ENCODE results near the gene FAM162A. TPM values are rescaled to one million over a fixed set of nuclear protein-coding genes. Genes with fewer than 3 reads are reported as not detected.
"Not testable (repeated sequence)": the region's sequence is repeated elsewhere in the genome, so short reads cannot be mapped to it uniquely, and the experiment has no call there.

FAM162A gene
- total RNA-seq, 1 donor from 2014 or later = 31.2 TPM

DNA sequence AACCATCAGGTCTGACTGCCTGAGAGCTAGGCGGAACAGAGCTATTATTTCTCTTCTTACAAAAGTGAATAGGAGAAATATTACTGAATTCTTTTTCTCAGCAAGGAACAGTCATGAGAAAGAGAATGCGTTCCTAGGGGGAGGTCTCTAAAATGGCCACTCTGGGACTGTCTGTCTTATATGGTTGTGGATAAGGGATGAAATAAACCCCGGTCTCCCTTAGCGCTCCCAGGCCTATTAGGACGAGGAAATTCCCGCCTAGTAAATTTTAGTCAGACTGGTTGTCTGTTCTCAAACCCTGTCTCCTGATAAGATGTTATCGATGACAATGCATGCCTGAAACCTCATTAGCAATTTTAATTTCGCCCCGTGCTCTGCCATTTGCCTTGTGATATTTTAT is 52.0 kb downstream of the FAM162A start:
- no peak for DNase-seq (ENCODE audit: low read depth)
- TF ChIP-seq, protein P1, sequence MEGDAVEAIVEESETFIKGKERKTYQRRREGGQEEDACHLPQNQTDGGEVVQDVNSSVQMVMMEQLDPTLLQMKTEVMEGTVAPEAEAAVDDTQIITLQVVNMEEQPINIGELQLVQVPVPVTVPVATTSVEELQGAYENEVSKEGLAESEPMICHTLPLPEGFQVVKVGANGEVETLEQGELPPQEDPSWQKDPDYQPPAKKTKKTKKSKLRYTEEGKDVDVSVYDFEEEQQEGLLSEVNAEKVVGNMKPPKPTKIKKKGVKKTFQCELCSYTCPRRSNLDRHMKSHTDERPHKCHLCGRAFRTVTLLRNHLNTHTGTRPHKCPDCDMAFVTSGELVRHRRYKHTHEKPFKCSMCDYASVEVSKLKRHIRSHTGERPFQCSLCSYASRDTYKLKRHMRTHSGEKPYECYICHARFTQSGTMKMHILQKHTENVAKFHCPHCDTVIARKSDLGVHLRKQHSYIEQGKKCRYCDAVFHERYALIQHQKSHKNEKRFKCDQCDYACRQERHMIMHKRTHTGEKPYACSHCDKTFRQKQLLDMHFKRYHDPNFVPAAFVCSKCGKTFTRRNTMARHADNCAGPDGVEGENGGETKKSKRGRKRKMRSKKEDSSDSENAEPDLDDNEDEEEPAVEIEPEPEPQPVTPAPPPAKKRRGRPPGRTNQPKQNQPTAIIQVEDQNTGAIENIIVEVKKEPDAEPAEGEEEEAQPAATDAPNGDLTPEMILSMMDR (conservative IDR thresholded peaks at IDR 0.05; ENCODE audit: low read depth, low read length) = no peak
- no peak overlapping the region for H3K4me3 ChIP-seq (ENCODE audit: low read depth, low read length)

DNA sequence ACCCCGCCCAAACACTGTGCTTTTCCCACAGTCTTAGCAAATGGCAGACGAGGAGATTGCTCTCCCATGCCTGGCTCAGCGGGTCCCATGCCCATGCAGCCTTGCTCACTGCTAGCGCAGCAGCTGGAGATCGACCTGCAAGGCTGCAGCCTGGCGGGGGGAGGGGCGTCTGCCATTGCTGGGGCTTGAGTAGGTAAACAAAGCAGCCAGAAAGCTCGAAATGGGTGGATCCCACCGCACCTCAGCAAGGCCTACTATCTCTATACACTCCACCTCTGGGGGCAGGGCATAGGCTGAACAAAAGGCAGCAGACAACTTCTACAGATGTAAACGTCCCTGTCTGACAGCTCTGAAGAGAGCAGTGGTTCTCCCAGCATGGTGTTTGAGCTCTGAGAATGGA is 59.1 kb downstream of the FAM162A start:
- DNase-seq (ENCODE audit: low read depth) = no peak
- H3K4me3 ChIP-seq (ENCODE audit: low read depth, low read length) = no peak overlapping the region
- TF ChIP-seq, protein P1 (conservative IDR thresholded peaks at IDR 0.05; ENCODE audit: low read depth, low read length) = no peak

DNA sequence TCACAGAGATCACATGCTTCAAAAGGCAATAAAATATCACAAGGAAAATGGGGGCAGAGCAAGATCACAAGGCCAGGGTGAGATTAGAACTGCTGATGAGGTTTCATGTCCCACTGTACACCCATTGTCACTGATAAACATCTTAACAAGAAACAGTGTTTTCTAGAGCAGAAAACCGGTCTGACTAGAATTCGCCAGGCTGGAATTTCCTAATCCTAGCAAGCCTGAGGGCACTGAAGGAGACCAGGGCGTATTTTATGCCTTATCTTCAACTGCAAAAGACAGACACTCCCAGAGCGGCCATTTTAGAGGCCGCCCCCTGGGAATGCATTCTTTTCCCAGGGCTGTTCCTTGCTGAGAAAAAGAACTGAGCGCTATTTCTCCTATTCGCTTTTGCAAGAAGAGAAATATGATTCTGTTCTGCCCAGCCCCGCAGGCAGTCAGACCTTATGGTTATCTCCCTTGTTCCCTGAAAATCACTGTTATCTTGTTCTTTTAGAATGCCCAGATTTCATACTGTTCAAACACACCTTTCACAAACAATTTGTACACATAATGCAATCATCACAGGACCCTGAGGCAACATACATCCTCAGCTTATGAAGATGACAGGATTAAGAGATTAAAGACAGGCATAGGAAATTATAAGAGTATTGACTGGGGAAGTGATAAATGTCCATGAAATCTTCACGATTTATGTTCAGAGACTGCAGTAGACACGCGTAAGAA is 59.9 kb downstream of the FAM162A start:
- not testable (repeated sequence) for DNase-seq (ENCODE audit: low read depth); H3K4me3 ChIP-seq (ENCODE audit: low read depth, low read length)

DNA sequence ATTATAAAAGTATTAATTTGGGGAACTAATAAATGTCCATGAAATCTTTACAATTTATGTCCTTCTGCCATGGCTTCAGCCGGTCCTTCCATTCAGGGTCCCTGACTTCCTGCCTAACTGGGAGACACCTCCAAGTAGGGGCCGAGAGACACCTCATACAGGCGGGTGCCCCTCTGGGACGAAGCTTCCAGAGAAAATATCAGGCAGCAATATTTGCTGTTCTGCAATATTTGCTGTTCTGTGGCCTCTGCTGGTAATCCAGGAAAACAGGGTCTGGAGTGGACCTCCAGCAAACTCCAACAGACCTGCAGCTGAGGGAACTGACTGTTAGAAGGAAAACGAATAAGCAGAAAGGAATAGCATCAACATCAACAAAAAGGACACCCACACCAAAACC is 60.5 kb downstream of the FAM162A start:
- H3K4me3 ChIP-seq (ENCODE audit: low read depth, low read length); DNase-seq (ENCODE audit: low read depth): not testable (repeated sequence)

DNA sequence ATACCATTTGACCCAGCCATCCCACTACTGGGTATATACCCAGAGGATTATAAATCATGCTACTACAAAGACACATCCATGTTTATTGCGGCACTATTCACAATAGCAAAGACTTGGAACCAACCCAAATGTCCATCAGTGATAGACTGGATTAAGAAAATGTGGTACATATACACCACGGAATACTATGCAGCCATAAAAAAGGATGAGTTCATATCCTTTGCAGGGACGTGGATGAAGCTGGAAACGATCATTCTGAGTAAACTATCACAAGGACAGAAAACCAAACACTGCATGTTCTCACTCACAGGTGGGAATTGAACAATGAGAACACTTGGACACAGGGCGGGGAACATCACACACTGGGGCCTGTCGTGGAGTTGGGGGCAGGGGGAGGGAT is 64.2 kb downstream of the FAM162A start:
- not testable (repeated sequence) for DNase-seq (ENCODE audit: low read depth); H3K4me3 ChIP-seq (ENCODE audit: low read depth, low read length)

DNA sequence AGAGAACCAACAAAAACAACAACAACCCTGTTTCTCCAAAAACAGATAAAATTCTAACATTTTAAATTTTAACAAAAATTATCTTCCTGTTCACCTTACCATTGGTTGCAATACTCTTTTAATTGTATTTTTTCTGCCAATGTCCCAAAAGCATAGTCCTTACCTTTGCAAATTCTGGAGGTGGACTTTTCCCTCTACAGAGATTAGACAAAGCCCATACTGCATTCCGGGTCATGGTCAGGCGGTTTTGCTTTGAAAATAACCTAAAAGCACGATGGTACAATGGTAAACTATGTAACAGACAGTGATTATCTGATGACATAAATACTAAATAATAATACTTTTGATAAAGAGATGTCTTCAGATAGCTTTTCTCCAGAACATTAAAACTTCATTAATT is 67.4 kb downstream of the FAM162A start:
- TF ChIP-seq, protein P1 (conservative IDR thresholded peaks at IDR 0.05; ENCODE audit: low read depth, low read length) = no peak
- no peak for DNase-seq (ENCODE audit: low read depth)
- H3K4me3 ChIP-seq (ENCODE audit: low read depth, low read length) = no peak overlapping the region

DNA sequence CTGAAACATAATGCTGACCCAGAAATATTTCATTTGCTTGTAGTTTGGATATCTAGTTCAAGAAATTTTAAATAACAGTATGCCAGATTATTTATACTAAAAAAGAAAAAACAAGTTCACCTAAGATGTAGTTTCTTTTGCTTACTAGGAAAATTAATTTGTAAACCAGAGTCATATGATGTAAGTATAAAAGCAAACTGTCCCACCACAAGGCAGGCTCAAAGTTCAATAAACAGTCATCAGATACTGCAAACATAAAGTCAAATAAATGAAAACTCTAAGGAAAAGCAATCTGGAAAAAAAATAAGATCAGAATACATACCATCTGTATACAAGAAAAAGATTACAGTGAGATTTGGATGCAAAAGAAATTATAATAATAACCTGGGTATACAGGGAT is 72.1 kb downstream of the FAM162A start:
- H3K4me3 ChIP-seq (ENCODE audit: low read depth, low read length) = no peak overlapping the region
- TF ChIP-seq, protein P1 (conservative IDR thresholded peaks at IDR 0.05; ENCODE audit: low read depth, low read length) = no peak
- no peak for DNase-seq (ENCODE audit: low read depth)

DNA sequence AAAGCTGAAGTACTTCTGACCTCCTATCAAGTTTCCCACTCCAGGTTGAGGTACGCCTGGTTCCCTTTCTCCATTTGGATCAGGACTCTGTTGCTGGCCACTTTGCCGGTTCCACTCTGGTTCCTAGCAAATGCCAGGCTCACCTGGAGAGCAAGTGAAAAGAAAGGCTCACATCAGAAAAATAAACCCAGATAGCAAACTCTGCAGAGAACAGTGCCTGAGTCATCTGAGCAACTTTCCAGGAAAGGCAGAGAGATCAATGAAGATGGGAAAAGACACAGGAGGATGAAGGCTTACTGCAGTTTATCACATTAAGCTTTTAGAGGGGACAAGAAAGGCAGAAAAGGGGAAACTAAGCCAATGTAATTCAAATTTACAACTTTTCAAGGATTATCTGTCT is 73.7 kb downstream of the FAM162A start:
- DNase-seq (ENCODE audit: low read depth) = no peak
- TF ChIP-seq, protein P1 (conservative IDR thresholded peaks at IDR 0.05; ENCODE audit: low read depth, low read length) = no peak
- H3K4me3 ChIP-seq (ENCODE audit: low read depth, low read length) = no peak overlapping the region

DNA sequence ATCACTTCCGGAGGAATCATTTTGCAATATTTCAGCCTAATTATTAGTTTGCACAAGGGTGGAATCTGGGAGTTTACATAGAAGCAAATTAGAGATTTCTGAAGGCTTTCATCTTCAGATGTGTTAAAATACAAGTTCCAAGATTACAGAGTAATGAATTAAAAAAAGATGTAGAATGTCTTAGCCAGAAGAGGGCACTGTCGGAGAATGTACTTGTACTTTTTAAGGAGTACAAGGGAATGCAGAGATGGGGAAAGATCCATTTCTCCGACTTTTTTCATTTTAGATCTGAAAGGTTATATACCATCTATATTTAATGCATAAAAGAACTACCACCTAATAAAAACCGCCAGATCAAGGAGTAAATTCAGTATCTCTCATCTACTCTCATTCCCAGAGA is 75.0 kb downstream of the FAM162A start:
- TF ChIP-seq, protein P1 (conservative IDR thresholded peaks at IDR 0.05; ENCODE audit: low read depth, low read length) = peak; percentile 51
- DNase-seq (ENCODE audit: low read depth) = no peak
- H3K4me3 ChIP-seq (ENCODE audit: low read depth, low read length) = no peak overlapping the region

Measured in epithelial cell of proximal tubule (primary cell).